Astrocyte (in vitro differentiated cells and primary cell): ENCODE data around the gene TSPEAR. TPM values are rescaled to one million over a fixed set of nuclear protein-coding genes. Genes with fewer than 3 reads are reported as not detected.

Experiments
- DNase-seq: peaks from one replicate; pipeline ENCODE4 v3.0.0-alpha.2; 2010; ENCODE audit warnings: low read depth
- FAIRE-seq: peaks from 2 replicates; lab custom pipeline; 2011; peaks lifted over from hg19 to GRCh38; lab: Jason Lieb, UNC
- H2AFZ ChIP-seq: 2 replicates; pipeline ENCODE4 v1.6.0; 2012; ENCODE audit warnings: low read depth, low read length, inconsistent platforms
- H3K27ac ChIP-seq: 2 replicates; pipeline ENCODE4 v1.5.1; 2011; ENCODE audit warnings: low read depth, low read length, inconsistent platforms
- H3K27me3 ChIP-seq: 2 replicates; pipeline ENCODE4 v1.6.0; 2011; ENCODE audit warnings: low read length, inconsistent platforms; ENCODE audit not compliant: insufficient read depth
- H3K36me3 ChIP-seq: 2 replicates; pipeline ENCODE4 v1.5.1; 2011; ENCODE audit warnings: low read length, inconsistent platforms; ENCODE audit not compliant: insufficient read depth
- H3K4me1 ChIP-seq: 2 replicates; pipeline ENCODE4 v1.5.1; 2011; ENCODE audit warnings: low read length, inconsistent platforms; ENCODE audit not compliant: insufficient read depth
- H3K4me2 ChIP-seq: 2 replicates; pipeline ENCODE4 v1.6.0; 2012; ENCODE audit warnings: low read length, inconsistent platforms
- H3K4me3 ChIP-seq: 2 replicates; pipeline ENCODE4 v1.5.1; 2011; ENCODE audit warnings: low read depth, mild to moderate bottlenecking, low read length, inconsistent platforms; ENCODE audit not compliant: insufficient read depth
- H3K79me2 ChIP-seq: 2 replicates; pipeline ENCODE4 v1.6.0; 2012; ENCODE audit warnings: mild to moderate bottlenecking, low read length, inconsistent platforms; ENCODE audit not compliant: insufficient read depth
- H3K9ac ChIP-seq: 2 replicates; pipeline ENCODE4 v1.6.0; 2012; ENCODE audit warnings: mild to moderate bottlenecking, low read length, inconsistent platforms
- H3K9me3 ChIP-seq: 2 replicates; pipeline ENCODE4 v1.5.1; 2012; ENCODE audit warnings: low read depth, mild to moderate bottlenecking, low read length, inconsistent platforms; ENCODE audit not compliant: insufficient read depth
- H4K20me1 ChIP-seq: 2 replicates; pipeline ENCODE4 v1.6.0; 2012; ENCODE audit warnings: low read length, inconsistent platforms; ENCODE audit not compliant: insufficient read depth
- H3K27ac Mint-ChIP-seq: one replicate; pipeline ENCODE4 v1.8.0; 2021; ENCODE audit warnings: mild to moderate bottlenecking, mixed read lengths; ENCODE audit not compliant: unreplicated experiment
- H3K27me3 Mint-ChIP-seq: one replicate; pipeline ENCODE4 v1.8.0; 2021; ENCODE audit warnings: low read depth, mixed read lengths; ENCODE audit not compliant: unreplicated experiment
- H3K36me3 Mint-ChIP-seq: one replicate; pipeline ENCODE4 v1.8.0; 2021; ENCODE audit warnings: low read depth, mixed read lengths; ENCODE audit not compliant: unreplicated experiment
- H3K4me1 Mint-ChIP-seq: one replicate; pipeline ENCODE4 v1.8.0; 2021; ENCODE audit warnings: low read depth, mixed read lengths; ENCODE audit not compliant: unreplicated experiment
- H3K4me3 Mint-ChIP-seq: one replicate; pipeline ENCODE4 v1.8.0; 2021; ENCODE audit warnings: mild to moderate bottlenecking, moderate library complexity, mixed read lengths; ENCODE audit not compliant: unreplicated experiment
- H3K9me3 Mint-ChIP-seq: one replicate; pipeline ENCODE4 v1.8.0; 2021; ENCODE audit warnings: mild to moderate bottlenecking, mixed read lengths; ENCODE audit not compliant: unreplicated experiment
- CTCF ChIP-seq: IDR thresholded peaks from 2 replicates; pipeline ENCODE4 v1.5.1; 2011; ENCODE audit warnings: low read depth, mild to moderate bottlenecking, inconsistent platforms, low read length, moderate library complexity; ENCODE audit not compliant: insufficient read depth
- EZH2 ChIP-seq: IDR thresholded peaks from 2 replicates; pipeline ENCODE4 v1.6.1; 2012; ENCODE audit warnings: mild to moderate bottlenecking, low read length, inconsistent platforms; ENCODE audit not compliant: insufficient read depth
- total RNA-seq: library from RNA; stranded (reverse); gene quantifications from 2 replicates; pipeline ENCODE4 v1.2.1, GENCODE V29; 2021

The TSPEAR gene
- total RNA-seq, 1 donor from 2014 or later, result not detected

- H3K27ac ChIP-seq, result no peak overlapping the region
- peaks cover 6% of the 10 kb centered on the region for H3K9me3 Mint-ChIP-seq
- no peaks in the 10 kb centered on the region for H3K79me2 ChIP-seq
- no peak overlapping the region for H3K9ac ChIP-seq
- no peak overlapping the region for H3K4me2 ChIP-seq
- no peak overlapping the region for H3K4me3 Mint-ChIP-seq
- H3K4me1 ChIP-seq, result no peaks in the 10 kb centered on the region
- DNase-seq (no peak), FAIRE-seq (no peak)
- no peak overlapping the region for H2AFZ ChIP-seq
- H3K36me3 Mint-ChIP-seq, result no peaks in the 10 kb centered on the region
- TF ChIP-seq CTCF (no peak), EZH2 (no peak)
- H3K4me1 Mint-ChIP-seq, result no peaks in the 10 kb centered on the region
- no peaks in the 10 kb centered on the region for H4K20me1 ChIP-seq
- no peaks in the 10 kb centered on the region for H3K27me3 ChIP-seq
- H3K4me3 ChIP-seq, result no peak overlapping the region
- H3K27me3 Mint-ChIP-seq, result peaks cover 10% of the 10 kb centered on the region
- H3K36me3 ChIP-seq, result no peaks in the 10 kb centered on the region
- H3K27ac Mint-ChIP-seq, result no peak overlapping the region
- H3K9me3 ChIP-seq, result no peaks in the 10 kb centered on the region
Measured at GRCh38 chr21:44460441-44460755, 251.0 kb downstream of the TSPEAR start.

- Histone ChIP-seq H3K27ac (no peak overlapping the region), H3K4me1 (no peaks in the 10 kb centered on the region), H4K20me1 (no peaks in the 10 kb centered on the region), H3K4me3 (no peak overlapping the region), H3K4me2 (no peak overlapping the region), H3K27me3 (no peaks in the 10 kb centered on the region), H2AFZ (no peak overlapping the region), H3K9me3 (no peaks in the 10 kb centered on the region), H3K79me2 (no peaks in the 10 kb centered on the region), H3K9ac (no peak overlapping the region), H3K36me3 (no peaks in the 10 kb centered on the region)
- no peaks in the 10 kb centered on the region for H3K4me1 Mint-ChIP-seq
- H3K9me3 Mint-ChIP-seq, result peaks cover 6% of the 10 kb centered on the region
- no peak overlapping the region for H3K4me3 Mint-ChIP-seq
- no peak overlapping the region for H3K27ac Mint-ChIP-seq
- H3K36me3 Mint-ChIP-seq, result no peaks in the 10 kb centered on the region
- TF ChIP-seq CTCF (no peak), EZH2 (no peak)
- no peak for DNase-seq
- peaks cover 10% of the 10 kb centered on the region for H3K27me3 Mint-ChIP-seq
- no peak for FAIRE-seq
Measured at GRCh38 chr21:44459712-44460440, 251.5 kb downstream of the TSPEAR start.

- Histone ChIP-seq H3K79me2 (no peaks in the 10 kb centered on the region), H3K27ac (no peak overlapping the region), H3K36me3 (no peaks in the 10 kb centered on the region), H2AFZ (no peak overlapping the region), H3K9ac (no peak overlapping the region), H3K27me3 (no peaks in the 10 kb centered on the region), H4K20me1 (no peaks in the 10 kb centered on the region), H3K4me1 (no peaks in the 10 kb centered on the region), H3K4me3 (no peak overlapping the region), H3K9me3 (no peaks in the 10 kb centered on the region), H3K4me2 (no peak overlapping the region)
- Mint-ChIP-seq H3K4me3 (no peak overlapping the region), H3K27ac (no peak overlapping the region), H3K36me3 (no peaks in the 10 kb centered on the region), H3K27me3 (peaks cover 10% of the 10 kb centered on the region), H3K9me3 (peaks cover 6% of the 10 kb centered on the region), H3K4me1 (no peaks in the 10 kb centered on the region)
- no peak for FAIRE-seq
- DNase-seq, result no peak
- TF ChIP-seq EZH2 (no peak), CTCF (no peak)
Measured at GRCh38 chr21:44458971-44459711, 252.2 kb downstream of the TSPEAR start.
